Ectodermal cell (in vitro differentiated cells): ENCODE measurements around the gene EFHD2.
"Not testable (repeated sequence)": the region's sequence is repeated elsewhere in the genome, so short reads cannot be mapped to it uniquely, and the experiment has no call there.

Source experiments
- H3K27ac ChIP-seq: 2 replicates; pipeline ENCODE4 v1.7.0; 2013; ENCODE audit warnings: mild to moderate bottlenecking, low read depth, low read length; ENCODE audit not compliant: insufficient read depth, poor library complexity, severe bottlenecking
- H3K27me3 ChIP-seq: 2 replicates; pipeline ENCODE4 v1.7.0; 2013; ENCODE audit warnings: mild to moderate bottlenecking, low read length; ENCODE audit not compliant: insufficient read depth, control insufficient read depth, poor library complexity, severe bottlenecking
- H3K36me3 ChIP-seq: one replicate; pipeline ENCODE4 v1.7.0; 2013; ENCODE audit warnings: low read length; ENCODE audit not compliant: control insufficient read depth, insufficient read depth
- H3K4me1 ChIP-seq: one replicate; pipeline ENCODE4 v1.7.0; 2013; ENCODE audit warnings: low read length; ENCODE audit not compliant: control insufficient read depth, insufficient read depth
- H3K4me3 ChIP-seq: 2 replicates; pipeline ENCODE4 v1.7.0; 2013; ENCODE audit warnings: low read depth, low read length, control low read depth; ENCODE audit not compliant: insufficient read depth
- H3K9me3 ChIP-seq: 2 replicates; pipeline ENCODE4 v1.7.0; 2013; ENCODE audit warnings: mild to moderate bottlenecking, low read length, moderate library complexity; ENCODE audit not compliant: control insufficient read depth
- WGBS, 2 experiments: methylation state at CpG; one replicate each; pipeline ENCODE4 v1.1.7; 2013; ENCODE audit warnings: missing lambda C conversion rate in 2 of 2; 5-methylcytosine and 5-hydroxymethylcytosine counted together

Gene EFHD2

GRCh38 chr1:15378729-15379128 lies 31.0 kb upstream of the EFHD2 start:
- no peaks in the 10 kb centered on the region for H3K36me3 ChIP-seq
- no peak overlapping the region for H3K27ac ChIP-seq
- no peak overlapping the region for H3K4me3 ChIP-seq
- H3K27me3 ChIP-seq = peaks cover 6% of the 10 kb centered on the region
- peaks cover 8% of the 10 kb centered on the region for H3K4me1 ChIP-seq
- 75 to 79% methylated on average over 8 of the region's 8 CpGs for WGBS, 2 experiments
- H3K9me3 ChIP-seq = no peaks in the 10 kb centered on the region

GRCh38 chr1:15379151-15379550 lies 30.5 kb upstream of the EFHD2 start:
- 70 to 73% methylated on average over 5 to 8 of the region's 9 CpGs for WGBS, 2 experiments
- not testable (repeated sequence) for H3K36me3 ChIP-seq, H3K27me3 ChIP-seq

GRCh38 chr1:15380601-15381508 lies 28.8 kb upstream of the EFHD2 start:
- Histone ChIP-seq H3K36me3 (no peaks in the 10 kb centered on the region), H3K4me1 (peaks cover 22% of the 10 kb centered on the region), H3K4me3 (no peak overlapping the region), H3K9me3 (no peaks in the 10 kb centered on the region), H3K27me3 (peaks cover 26% of the 10 kb centered on the region), H3K27ac (no peak overlapping the region)
- WGBS, 2 experiments = 92 to 93% methylated on average over 22 of the region's 22 CpGs

More at GRCh38 chr1:15379151-15379550, 30.5 kb upstream of the EFHD2 start:
- H3K27ac ChIP-seq, H3K4me3 ChIP-seq, H3K9me3 ChIP-seq: not testable (repeated sequence)
- peaks cover 12% of the 10 kb centered on the region for H3K4me1 ChIP-seq

DNA sequence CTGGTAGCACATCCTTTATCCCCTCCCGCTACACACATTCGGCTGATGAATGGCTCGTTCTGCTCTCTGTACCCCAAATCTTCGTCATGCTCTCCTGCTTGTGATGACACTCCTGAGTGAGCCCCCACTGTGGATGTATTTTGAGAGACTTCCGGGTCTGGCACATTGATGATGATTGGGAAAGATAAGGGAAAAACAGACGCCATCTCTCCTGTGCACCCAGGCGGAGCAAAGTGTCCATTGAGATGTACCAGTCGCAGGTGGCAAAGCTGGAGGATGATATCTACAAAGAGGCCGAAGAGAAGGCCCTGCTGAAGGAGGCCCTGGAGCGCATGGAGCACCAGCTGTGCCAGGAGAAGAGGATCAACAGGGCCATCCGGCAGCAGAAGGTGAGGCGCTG lies 27.9 kb upstream of the EFHD2 start:
- no peak overlapping the region for H3K4me3 ChIP-seq
- no peak overlapping the region for H3K27ac ChIP-seq
- peaks cover 25% of the 10 kb centered on the region for H3K4me1 ChIP-seq
- no peaks in the 10 kb centered on the region for H3K9me3 ChIP-seq
- H3K27me3 ChIP-seq = peaks cover 34% of the 10 kb centered on the region
- WGBS, 2 experiments = 94 to 95% methylated on average over 12 of the region's 12 CpGs
- no peaks in the 10 kb centered on the region for H3K36me3 ChIP-seq

GRCh38 chr1:15382601-15383518 lies 26.8 kb upstream of the EFHD2 start:
- Histone ChIP-seq H3K4me3 (no peak overlapping the region), H3K27me3 (peaks cover 34% of the 10 kb centered on the region), H3K36me3 (no peaks in the 10 kb centered on the region), H3K4me1 (peaks cover 25% of the 10 kb centered on the region), H3K27ac (no peak overlapping the region), H3K9me3 (no peaks in the 10 kb centered on the region)
- 92 to 93% methylated on average over 26 of the region's 26 CpGs for WGBS, 2 experiments

DNA sequence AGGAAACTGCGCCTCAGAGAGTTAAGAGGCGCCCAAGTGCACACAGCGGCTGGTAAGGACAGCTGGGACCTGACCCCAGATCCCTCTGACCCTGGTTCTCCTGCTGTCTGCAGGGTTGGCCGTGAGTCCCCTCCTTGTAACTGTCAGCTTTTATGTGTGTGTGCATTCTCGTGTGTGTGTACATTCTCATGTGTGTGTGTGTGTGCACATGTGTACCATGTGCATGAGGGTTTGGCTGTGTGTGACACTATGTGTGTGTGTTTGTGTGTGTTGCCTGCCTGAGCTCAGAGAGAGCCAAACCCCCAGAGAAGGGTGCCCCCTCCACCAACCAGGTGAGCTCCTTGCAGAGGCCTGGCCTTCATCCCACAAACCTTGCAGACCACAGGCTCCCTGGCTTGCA lies 25.9 kb upstream of the EFHD2 start:
- Histone ChIP-seq H3K9me3 (no peaks in the 10 kb centered on the region), H3K4me1 (peaks cover 30% of the 10 kb centered on the region), H3K4me3 (no peak overlapping the region), H3K27ac (no peak overlapping the region), H3K27me3 (peaks cover 37% of the 10 kb centered on the region), H3K36me3 (no peaks in the 10 kb centered on the region)
- 84 to 87% methylated on average over 5 of the region's 5 CpGs for WGBS, 2 experiments

DNA sequence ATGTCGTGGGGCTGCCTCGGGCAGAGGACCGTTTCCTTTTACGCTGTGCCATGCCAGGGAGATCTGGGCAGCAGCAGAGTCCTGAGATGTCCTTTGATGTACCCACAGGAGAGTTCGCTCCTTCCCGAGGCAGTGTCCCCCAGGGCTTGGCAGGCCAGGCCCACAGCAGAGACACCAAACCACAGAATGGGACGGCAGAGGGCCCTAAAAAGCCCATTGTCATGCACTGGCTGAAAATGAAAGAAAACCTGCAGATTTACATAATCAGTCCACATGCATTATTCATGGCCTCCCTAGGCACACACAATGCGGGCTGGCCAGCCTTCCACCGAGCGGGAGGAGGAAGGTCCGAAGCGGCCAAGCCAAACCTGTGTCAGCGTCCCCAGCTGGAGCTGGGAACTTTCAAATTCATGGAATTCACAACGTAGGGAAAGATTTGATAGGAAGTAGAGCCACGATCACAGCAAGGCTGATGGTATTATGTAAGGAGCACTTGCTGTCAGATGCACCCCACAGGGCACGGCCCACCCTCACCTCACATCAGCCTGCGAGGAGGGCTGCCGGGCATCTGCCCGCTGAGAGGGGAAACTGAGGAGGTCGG lies 25.3 kb upstream of the EFHD2 start:
- Histone ChIP-seq H3K27me3 (peaks cover 38% of the 10 kb centered on the region), H3K27ac (no peak overlapping the region), H3K4me1 (peaks cover 31% of the 10 kb centered on the region), H3K36me3 (no peaks in the 10 kb centered on the region), H3K9me3 (no peaks in the 10 kb centered on the region), H3K4me3 (no peak overlapping the region)
- 3% methylated on average over 20 of the region's 20 CpGs for WGBS, 2 experiments

- Histone ChIP-seq H3K27ac (no peak overlapping the region), H3K4me1 (peaks cover 24% of the 10 kb centered on the region), H3K36me3 (no peaks in the 10 kb centered on the region), H3K9me3 (no peaks in the 10 kb centered on the region), H3K4me3 (no peak overlapping the region), H3K27me3 (peaks cover 38% of the 10 kb centered on the region)
- WGBS, 2 experiments = 55 to 74% methylated on average over 3 of the region's 3 CpGs
Observed at GRCh38 chr1:15385420-15385819, 24.3 kb upstream of the EFHD2 start.

DNA sequence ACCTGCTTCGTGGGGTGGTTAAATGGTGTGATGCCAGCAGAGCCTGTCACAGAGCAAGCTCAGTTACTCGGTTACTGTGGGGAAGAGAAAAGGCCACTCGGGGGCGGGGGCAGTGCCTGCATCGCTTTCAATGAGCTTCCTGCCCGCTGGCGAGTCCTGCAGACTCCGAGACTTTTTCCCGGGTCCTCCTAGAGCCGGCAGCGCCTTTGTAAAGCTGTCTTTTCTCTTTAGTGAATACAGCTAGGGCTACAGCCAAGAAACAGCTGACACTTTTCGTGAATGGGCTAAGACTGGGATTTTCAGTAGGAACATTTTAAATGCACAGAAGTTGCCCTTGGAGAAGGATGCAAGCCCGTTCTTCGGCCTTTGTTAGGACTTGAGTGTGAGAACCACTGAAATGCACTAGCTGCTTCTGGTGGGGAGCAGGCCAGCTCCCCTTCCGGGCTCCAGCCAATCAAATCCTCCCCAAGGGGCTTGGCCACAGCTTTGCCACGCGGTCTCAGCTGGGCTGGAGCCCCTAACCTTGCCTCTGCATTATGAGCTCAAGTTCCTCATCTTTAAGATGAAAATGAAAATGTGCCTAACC lies 23.4 kb upstream of the EFHD2 start:
- H3K4me1 ChIP-seq = peaks cover 24% of the 10 kb centered on the region
- H3K4me3 ChIP-seq = no peak overlapping the region
- no peak overlapping the region for H3K27ac ChIP-seq
- H3K36me3 ChIP-seq = no peaks in the 10 kb centered on the region
- peaks cover 35% of the 10 kb centered on the region for H3K27me3 ChIP-seq
- H3K9me3 ChIP-seq = no peaks in the 10 kb centered on the region
- 10% methylated on average over 17 of the region's 17 CpGs for WGBS, 2 experiments
